HepG2 (cell line): ENCODE data around the gene B4GALT1. TPM values are rescaled to one million over a fixed set of nuclear protein-coding genes. Genes with fewer than 3 reads are reported as not detected.

Source experiments
- ATM ChIP-seq: fragments of 450-650 bp; IDR thresholded peaks from 2 replicates; pipeline ENCODE4 v1.7.1; 2017; ENCODE audit warnings: mild to moderate bottlenecking, borderline replicate concordance
- BCL6 ChIP-seq: IDR thresholded peaks from 2 replicates; pipeline ENCODE4 v1.6.1; 2016; ENCODE audit warnings: missing genetic modification reagents, missing compliant biosample characterization
- CBX1 ChIP-seq: IDR thresholded peaks from one replicate; pipeline ENCODE4 v1.6.1; 2016; ENCODE audit warnings: antibody characterized with exemption, low read depth
- GABPA ChIP-seq, 2 experiments: IDR thresholded peaks; 2 replicates each; pipeline ENCODE4 v1.6.1; 2011 to 2016; ENCODE audit warnings: low read depth in 2 of 2, low read length in 1 of 2, missing biosample characterization in 1 of 2, missing genetic modification characterization in 1 of 2
- HOXA7 ChIP-seq: sonication (generic); formaldehyde crosslinking; IDR thresholded peaks from 2 replicates; pipeline ENCODE4 v1.8.1; 2022; ENCODE audit warnings: mild to moderate bottlenecking, missing genetic modification reagents, moderate library complexity
- KLF16 ChIP-seq, 2 experiments: sonication (generic) in 1 of 2; formaldehyde crosslinking in 1 of 2; IDR thresholded peaks; 2 replicates each; pipeline versions ENCODE4 v1.6.1 to v1.8.0; 2016 to 2023; ENCODE audit warnings: missing genetic modification reagents in 2 of 2, missing compliant biosample characterization in 1 of 2
- PPARG ChIP-seq: conservative IDR thresholded peaks from 2 replicates; pipeline ENCODE4 v1.6.1; 2016; ENCODE audit warnings: missing biosample characterization, missing genetic modification reagents
- RARG ChIP-seq: sonication (generic); formaldehyde crosslinking; IDR thresholded peaks from 2 replicates; pipeline ENCODE4 v1.4.0; 2020; ENCODE audit warnings: low read depth, mild to moderate bottlenecking, missing genetic modification reagents
- REXO4 ChIP-seq: sonication (generic); formaldehyde crosslinking; IDR thresholded peaks from 2 replicates; pipeline ENCODE4 v1.8.0; 2022; ENCODE audit warnings: missing genetic modification reagents, mild to moderate bottlenecking, borderline replicate concordance
- SOX13 ChIP-seq, 3 experiments: fragments of 450-650 bp in 1 of 3; sonication (generic) in 1 of 3; formaldehyde crosslinking in 1 of 3; IDR thresholded peaks in 2 of 3; conservative IDR thresholded peaks in 1 of 3; 2 replicates each; pipeline versions ENCODE4 v1.5.0 to v1.6.1; 2016 to 2020; ENCODE audit warnings: antibody characterized with exemption in 1 of 3, mild to moderate bottlenecking in 1 of 3, missing compliant biosample characterization in 1 of 3, missing genetic modification reagents in 1 of 3, moderate library complexity in 1 of 3
- SPEN ChIP-seq: sonication (generic); formaldehyde crosslinking; IDR thresholded peaks from 2 replicates; pipeline ENCODE4 v1.5.1; 2020; ENCODE audit warnings: low read depth, mild to moderate bottlenecking, missing genetic modification reagents
- SRSF9 ChIP-seq: fragments of 200-400 bp; formaldehyde crosslinking; IDR thresholded peaks from 2 replicates; pipeline ENCODE4 v1.6.1; 2018; ENCODE audit warnings: borderline replicate concordance, mild to moderate bottlenecking, low read depth, low read length; ENCODE audit not compliant: insufficient read depth, poor library complexity, severe bottlenecking
- YEATS2 ChIP-seq: sonication (generic); formaldehyde crosslinking; IDR thresholded peaks from 2 replicates; pipeline ENCODE4 v1.4.0; 2020; ENCODE audit warnings: missing genetic modification reagents, borderline replicate concordance
- ZNF660 ChIP-seq: sonication (generic); formaldehyde crosslinking; IDR thresholded peaks from 2 replicates; pipeline ENCODE4 v1.5.1; 2020; ENCODE audit warnings: mild to moderate bottlenecking, low read depth, missing genetic modification reagents, borderline replicate concordance
- ZNF776 ChIP-seq: sonication (generic); formaldehyde crosslinking; IDR thresholded peaks from 2 replicates; pipeline ENCODE4 v1.4.0; 2020; ENCODE audit warnings: mild to moderate bottlenecking, missing genetic modification reagents
- ZNF883 ChIP-seq: sonication (generic); formaldehyde crosslinking; IDR thresholded peaks from 2 replicates; pipeline ENCODE4 v1.5.1; 2020; ENCODE audit warnings: mild to moderate bottlenecking, missing genetic modification reagents; ENCODE audit errors: not compliant biosample characterization
- ZSCAN29 ChIP-seq: sonication (generic); formaldehyde crosslinking; conservative IDR thresholded peaks from 2 replicates; pipeline ENCODE4 v1.4.0; 2020; ENCODE audit warnings: mild to moderate bottlenecking, missing genetic modification reagents
- polyA plus RNA-seq, 8 experiments: library from polyadenylated mRNA; depleted of rRNA in 3 of 8; stranded (reverse) in 7 of 8; unstranded in 1 of 8; fragments of >200 nt; fragmentation: Illumina TruSeq in 4 of 8; extraction: Trizol in 4 of 8; gene quantifications; 2 replicates each; pipeline versions ENCODE4 v1.2.1 to v1.2.3, GENCODE V29; 2011 to 2016; ENCODE audit warnings: low read depth in 4 of 8, missing spikeins in 1 of 8, mixed read lengths in 1 of 8; ENCODE audit not compliant: insufficient read depth in 1 of 8
- total RNA-seq, 5 experiments: library from RNA; depleted of rRNA; stranded (reverse); fragments of >200 nt; fragmentation: Illumina TruSeq; extraction: Trizol; gene quantifications; 2 replicates each; pipeline ENCODE4 v1.2.3, GENCODE V29; 2016; ENCODE audit warnings: low read depth in 1 of 5
- TF ChIP-seq, protein P1 (sequence below): sonication (generic); formaldehyde crosslinking; IDR thresholded peaks from 2 replicates; pipeline ENCODE4 v1.5.0; 2020; ENCODE audit warnings: missing genetic modification reagents
- TF ChIP-seq, protein P2 (sequence below): sonication (generic); formaldehyde crosslinking; IDR thresholded peaks from 2 replicates; pipeline ENCODE4 v1.5.1; 2020; ENCODE audit warnings: missing genetic modification reagents, mild to moderate bottlenecking, borderline replicate concordance
- TF ChIP-seq, protein P3 (sequence below): sonication (generic); formaldehyde crosslinking; IDR thresholded peaks from 2 replicates; pipeline ENCODE4 v1.9.0; 2022; ENCODE audit warnings: low read depth, missing genetic modification reagents
- TF ChIP-seq, protein P4 (sequence below), 2 experiments: fragments of 450-650 bp in 1 of 2; sonication (generic) in 1 of 2; formaldehyde crosslinking; IDR thresholded peaks; 2 replicates each; pipeline versions ENCODE4 v1.5.0 to v1.8.0; 2020 to 2022; ENCODE audit warnings: mild to moderate bottlenecking in 1 of 2, missing genetic modification reagents in 1 of 2

Gene B4GALT1
- total and polyA plus RNA-seq, 2 of the 13 experiments (the other 11 are each of a cell fraction or from before 2014, with no cell fraction given), result 15.7 to 33.5 TPM

DNA sequence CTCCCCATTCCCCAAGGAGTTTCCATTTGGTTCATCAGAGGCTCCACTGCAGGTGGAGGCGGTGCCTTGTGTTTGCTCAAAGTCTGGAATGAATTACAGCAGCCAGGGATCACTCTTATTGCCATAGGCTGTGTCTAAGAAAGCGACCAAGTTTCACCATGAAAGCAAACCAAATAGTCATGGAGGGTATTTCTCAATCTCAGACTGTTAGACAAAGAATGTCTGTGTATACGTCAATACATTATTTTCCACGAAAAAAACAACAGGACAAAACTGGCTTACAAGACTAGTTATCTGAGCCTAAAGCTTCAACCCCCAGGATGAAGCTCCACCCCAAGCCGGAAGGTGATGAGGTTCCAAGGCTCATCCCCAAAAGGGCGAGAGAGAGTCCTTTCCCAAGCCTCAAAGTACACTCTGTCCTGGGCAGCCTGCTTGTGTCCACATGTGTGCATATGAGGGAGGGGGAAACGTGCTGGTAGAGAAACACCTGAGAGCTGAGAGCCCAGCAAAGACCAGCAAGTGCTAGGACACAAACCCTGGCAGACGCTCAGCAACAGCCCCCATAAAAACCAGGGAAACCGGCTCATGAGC is 4.3 kb downstream of the B4GALT1 start (continued):
- TF ChIP-seq CBX1 (no peak), SOX13 (IDR thresholded peaks at IDR 0.05) (no peak), SOX13 (CRISPR knock-in tag; conservative IDR thresholded peaks at IDR 0.05 in 1 of 2, IDR thresholded peaks at IDR 0.05 in 1 of 2) (peak in 1 of 2 experiments; percentile 70; a peak in 1 of 4 replicates), SRSF9 (no peak), BCL6 (CRISPR knock-in tag) (peak; percentile 74), PPARG (CRISPR knock-in tag) (0 out of 2 replicates have a peak, but pooled peaks have one; percentile 40), KLF16 (CRISPR knock-in tag; IDR thresholded peaks at IDR 0.05) (0 out of 4 replicates have a peak, but pooled peaks of 1 of the 2 experiments have one; percentile 50), GABPA (IDR thresholded peaks at IDR 0.05; ENCODE audit: low read depth, low read length) (no peak), GABPA (CRISPR knock-in tag; IDR thresholded peaks at IDR 0.05; ENCODE audit: low read depth) (no peak), RARG (CRISPR knock-in tag) (no peak), ZNF883 (no peak), YEATS2 (CRISPR knock-in tag) (no peak), REXO4 (CRISPR knock-in tag) (no peak), ZSCAN29 (CRISPR knock-in tag) (no peak), HOXA7 (no peak), ZNF660 (CRISPR knock-in tag) (no peak), ATM (no peak), ZNF776 (CRISPR knock-in tag) (no peak), SPEN (CRISPR knock-in tag) (no peak)
- TF ChIP-seq, protein P1, sequence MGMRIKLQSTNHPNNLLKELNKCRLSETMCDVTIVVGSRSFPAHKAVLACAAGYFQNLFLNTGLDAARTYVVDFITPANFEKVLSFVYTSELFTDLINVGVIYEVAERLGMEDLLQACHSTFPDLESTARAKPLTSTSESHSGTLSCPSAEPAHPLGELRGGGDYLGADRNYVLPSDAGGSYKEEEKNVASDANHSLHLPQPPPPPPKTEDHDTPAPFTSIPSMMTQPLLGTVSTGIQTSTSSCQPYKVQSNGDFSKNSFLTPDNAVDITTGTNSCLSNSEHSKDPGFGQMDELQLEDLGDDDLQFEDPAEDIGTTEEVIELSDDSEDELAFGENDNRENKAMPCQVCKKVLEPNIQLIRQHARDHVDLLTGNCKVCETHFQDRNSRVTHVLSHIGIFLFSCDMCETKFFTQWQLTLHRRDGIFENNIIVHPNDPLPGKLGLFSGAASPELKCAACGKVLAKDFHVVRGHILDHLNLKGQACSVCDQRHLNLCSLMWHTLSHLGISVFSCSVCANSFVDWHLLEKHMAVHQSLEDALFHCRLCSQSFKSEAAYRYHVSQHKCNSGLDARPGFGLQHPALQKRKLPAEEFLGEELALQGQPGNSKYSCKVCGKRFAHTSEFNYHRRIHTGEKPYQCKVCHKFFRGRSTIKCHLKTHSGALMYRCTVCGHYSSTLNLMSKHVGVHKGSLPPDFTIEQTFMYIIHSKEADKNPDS (CRISPR knock-in tag), result no peak
- TF ChIP-seq, protein P2, sequence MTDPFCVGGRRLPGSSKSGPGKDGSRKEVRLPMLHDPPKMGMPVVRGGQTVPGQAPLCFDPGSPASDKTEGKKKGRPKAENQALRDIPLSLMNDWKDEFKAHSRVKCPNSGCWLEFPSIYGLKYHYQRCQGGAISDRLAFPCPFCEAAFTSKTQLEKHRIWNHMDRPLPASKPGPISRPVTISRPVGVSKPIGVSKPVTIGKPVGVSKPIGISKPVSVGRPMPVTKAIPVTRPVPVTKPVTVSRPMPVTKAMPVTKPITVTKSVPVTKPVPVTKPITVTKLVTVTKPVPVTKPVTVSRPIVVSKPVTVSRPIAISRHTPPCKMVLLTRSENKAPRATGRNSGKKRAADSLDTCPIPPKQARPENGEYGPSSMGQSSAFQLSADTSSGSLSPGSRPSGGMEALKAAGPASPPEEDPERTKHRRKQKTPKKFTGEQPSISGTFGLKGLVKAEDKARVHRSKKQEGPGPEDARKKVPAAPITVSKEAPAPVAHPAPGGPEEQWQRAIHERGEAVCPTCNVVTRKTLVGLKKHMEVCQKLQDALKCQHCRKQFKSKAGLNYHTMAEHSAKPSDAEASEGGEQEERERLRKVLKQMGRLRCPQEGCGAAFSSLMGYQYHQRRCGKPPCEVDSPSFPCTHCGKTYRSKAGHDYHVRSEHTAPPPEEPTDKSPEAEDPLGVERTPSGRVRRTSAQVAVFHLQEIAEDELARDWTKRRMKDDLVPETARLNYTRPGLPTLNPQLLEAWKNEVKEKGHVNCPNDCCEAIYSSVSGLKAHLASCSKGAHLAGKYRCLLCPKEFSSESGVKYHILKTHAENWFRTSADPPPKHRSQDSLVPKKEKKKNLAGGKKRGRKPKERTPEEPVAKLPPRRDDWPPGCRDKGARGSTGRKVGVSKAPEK (CRISPR knock-in tag), result no peak
- TF ChIP-seq, protein P3, sequence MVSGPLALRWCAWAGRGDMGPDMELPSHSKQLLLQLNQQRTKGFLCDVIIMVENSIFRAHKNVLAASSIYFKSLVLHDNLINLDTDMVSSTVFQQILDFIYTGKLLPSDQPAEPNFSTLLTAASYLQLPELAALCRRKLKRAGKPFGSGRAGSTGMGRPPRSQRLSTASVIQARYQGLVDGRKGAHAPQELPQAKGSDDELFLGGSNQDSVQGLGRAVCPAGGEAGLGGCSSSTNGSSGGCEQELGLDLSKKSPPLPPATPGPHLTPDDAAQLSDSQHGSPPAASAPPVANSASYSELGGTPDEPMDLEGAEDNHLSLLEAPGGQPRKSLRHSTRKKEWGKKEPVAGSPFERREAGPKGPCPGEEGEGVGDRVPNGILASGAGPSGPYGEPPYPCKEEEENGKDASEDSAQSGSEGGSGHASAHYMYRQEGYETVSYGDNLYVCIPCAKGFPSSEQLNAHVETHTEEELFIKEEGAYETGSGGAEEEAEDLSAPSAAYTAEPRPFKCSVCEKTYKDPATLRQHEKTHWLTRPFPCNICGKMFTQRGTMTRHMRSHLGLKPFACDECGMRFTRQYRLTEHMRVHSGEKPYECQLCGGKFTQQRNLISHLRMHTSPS (CRISPR knock-in tag), result no peak
- TF ChIP-seq, protein P4, sequence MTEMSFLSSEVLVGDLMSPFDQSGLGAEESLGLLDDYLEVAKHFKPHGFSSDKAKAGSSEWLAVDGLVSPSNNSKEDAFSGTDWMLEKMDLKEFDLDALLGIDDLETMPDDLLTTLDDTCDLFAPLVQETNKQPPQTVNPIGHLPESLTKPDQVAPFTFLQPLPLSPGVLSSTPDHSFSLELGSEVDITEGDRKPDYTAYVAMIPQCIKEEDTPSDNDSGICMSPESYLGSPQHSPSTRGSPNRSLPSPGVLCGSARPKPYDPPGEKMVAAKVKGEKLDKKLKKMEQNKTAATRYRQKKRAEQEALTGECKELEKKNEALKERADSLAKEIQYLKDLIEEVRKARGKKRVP (CRISPR knock-in tag; IDR thresholded peaks at IDR 0.05), result peak in 1 of 2 experiments; percentile 85; a peak in 2 of 4 replicates
